HG03342 (cell line): ENCODE results near the gene ZMIZ1.

Source experiments
- ATAC-seq: cut with Tn5 transposase; IDR thresholded peaks from one replicate; pipeline ENCODE4 v1.9.1; 2021; ENCODE audit warnings: mild to moderate bottlenecking, moderate library complexity; ENCODE audit not compliant: unreplicated experiment

ZMIZ1 gene

GRCh38 chr10:79242620-79243152 is 173.9 kb downstream of the ZMIZ1 start:
- peak; percentile 40 for ATAC-seq

- peak; percentile 47 for ATAC-seq
These were observed 174.7 kb downstream of the ZMIZ1 start for GRCh38 chr10:79243181-79244067.

- peak; percentile 0 for ATAC-seq
These were observed 175.3 kb downstream of the ZMIZ1 start for GRCh38 chr10:79244068-79244442.

- peak; percentile 30 for ATAC-seq
These were observed 176.2 kb downstream of the ZMIZ1 start for GRCh38 chr10:79244841-79245504.

- ATAC-seq, result no peak
These were observed 176.9 kb downstream of the ZMIZ1 start for GRCh38 chr10:79245539-79246208.

- no peak for ATAC-seq
These were observed 177.4 kb downstream of the ZMIZ1 start for GRCh38 chr10:79246209-79246581.

- no peak for ATAC-seq
These were observed 178.0 kb downstream of the ZMIZ1 start for GRCh38 chr10:79246606-79247275.

- ATAC-seq, result no peak
These were observed 178.8 kb downstream of the ZMIZ1 start for GRCh38 chr10:79247373-79248137.

- no peak for ATAC-seq
These were observed 179.8 kb downstream of the ZMIZ1 start for GRCh38 chr10:79248341-79249185.

GRCh38 chr10:79249186-79250121 is 180.7 kb downstream of the ZMIZ1 start:
- peak; percentile 70 for ATAC-seq

- ATAC-seq, result no peak
These were observed 181.5 kb downstream of the ZMIZ1 start for GRCh38 chr10:79250259-79250658.

GRCh38 chr10:79252450-79252849 is 183.7 kb downstream of the ZMIZ1 start:
- ATAC-seq, result no peak

GRCh38 chr10:79252971-79253370 is 184.2 kb downstream of the ZMIZ1 start:
- no peak for ATAC-seq

GRCh38 chr10:79253704-79254103 is 184.9 kb downstream of the ZMIZ1 start:
- no peak for ATAC-seq

- ATAC-seq, result no peak
These were observed 185.7 kb downstream of the ZMIZ1 start for GRCh38 chr10:79254333-79255006.

- no peak for ATAC-seq
These were observed 186.3 kb downstream of the ZMIZ1 start for GRCh38 chr10:79255007-79255507.

GRCh38 chr10:79256264-79256806 is 187.6 kb downstream of the ZMIZ1 start:
- ATAC-seq, result no peak
